ENCODE measurements around the gene MTMR12.
"Not testable (repeated sequence)": the region's sequence is repeated elsewhere in the genome, so short reads cannot be mapped to it uniquely, and the experiment has no call there.

The MTMR12 gene

GRCh38 chr5:32297181-32298058 lies 15.3 kb downstream of the MTMR12 start:
- Histone ChIP-seq H3K4me3 (ENCODE audit: insufficient read length, low read depth) (no peak overlapping the region), H3K9ac (ENCODE audit: insufficient read length, low read depth) (no peak overlapping the region), H3K4me1 (ENCODE audit: insufficient read depth, insufficient read length) (peaks cover 5% of the 10 kb centered on the region), H3K27me3 (ENCODE audit: insufficient read depth, insufficient read length) (no peaks in the 10 kb centered on the region), H3K36me3 (ENCODE audit: insufficient read depth, insufficient read length, low read length) (peaks cover 15% of the 10 kb centered on the region), H3K9me3 (ENCODE audit: insufficient read depth, low read length) (no peaks in the 10 kb centered on the region)
- no peak for TF ChIP-seq ZNF274 (IDR thresholded peaks at IDR 0.05; ENCODE audit: low read depth, low read length)
- no peak for TF ChIP-seq SUZ12 (IDR thresholded peaks at IDR 0.05; ENCODE audit: extremely low read depth, insufficient read depth, insufficient read length)
- TF ChIP-seq YY1 (IDR thresholded peaks at IDR 0.05; ENCODE audit: insufficient read depth, insufficient read length) = no peak
- DNase-seq (ENCODE audit: low read depth, low spot score) = no peak

DNA sequence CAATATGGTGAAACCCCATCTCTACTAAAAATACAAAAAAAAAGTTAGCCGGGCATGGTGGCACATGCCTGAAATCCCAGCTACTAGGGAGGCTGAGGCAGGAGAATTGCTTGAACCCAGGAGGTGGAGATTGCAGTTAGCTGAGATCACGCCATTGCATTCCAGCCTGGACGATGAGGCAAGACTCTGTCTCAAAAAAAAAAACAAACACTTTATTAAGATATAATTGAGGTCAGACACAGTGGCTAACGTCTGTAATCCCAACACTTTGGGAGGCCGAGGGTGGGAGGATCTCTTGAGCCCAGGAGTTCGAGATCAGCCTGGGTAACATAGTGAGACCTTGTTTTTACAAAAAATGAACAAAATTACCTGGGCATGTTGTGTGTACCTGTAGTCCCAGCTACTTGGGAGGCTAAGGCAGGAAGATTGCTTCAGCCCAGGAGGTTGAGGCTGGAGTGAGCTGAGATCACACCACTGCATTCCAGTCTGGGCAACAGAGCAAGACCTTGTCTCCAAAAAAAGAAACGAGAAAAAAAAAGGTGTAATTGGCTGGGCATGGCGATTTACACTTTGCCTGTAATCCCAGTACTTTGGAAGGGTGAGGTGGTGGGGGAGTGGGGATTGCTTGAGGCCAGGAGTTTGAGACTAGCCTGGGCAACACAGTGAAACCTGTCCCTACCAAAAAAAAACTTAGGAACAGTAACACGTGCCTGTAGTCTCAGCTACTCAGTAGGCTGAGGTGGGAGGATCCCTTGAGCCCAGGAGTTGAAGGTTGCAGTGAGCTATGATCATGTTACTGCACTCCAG lies 16.6 kb downstream of the MTMR12 start:
- H3K9ac ChIP-seq (ENCODE audit: insufficient read length, low read depth); H3K27me3 ChIP-seq (ENCODE audit: insufficient read depth, insufficient read length); H3K4me1 ChIP-seq (ENCODE audit: insufficient read depth, insufficient read length); H3K9me3 ChIP-seq (ENCODE audit: insufficient read depth, low read length); H3K4me3 ChIP-seq (ENCODE audit: insufficient read length, low read depth); DNase-seq (ENCODE audit: low read depth, low spot score): not testable (repeated sequence)
- peaks cover 19% of the 10 kb centered on the region for H3K36me3 ChIP-seq (ENCODE audit: insufficient read depth, insufficient read length, low read length)

- Histone ChIP-seq H3K27me3 (ENCODE audit: insufficient read depth, insufficient read length) (no peaks in the 10 kb centered on the region), H3K9ac (ENCODE audit: insufficient read length, low read depth) (no peak overlapping the region), H3K9me3 (ENCODE audit: insufficient read depth, low read length) (0 out of 2 replicates have a peak, but pooled peaks cover 9% of the 10 kb centered on the region), H3K4me1 (ENCODE audit: insufficient read depth, insufficient read length) (no peaks in the 10 kb centered on the region), H3K4me3 (ENCODE audit: insufficient read length, low read depth) (no peak overlapping the region), H3K36me3 (ENCODE audit: insufficient read depth, insufficient read length, low read length) (peaks cover 17% of the 10 kb centered on the region)
- TF ChIP-seq ZNF274 (IDR thresholded peaks at IDR 0.05; ENCODE audit: low read depth, low read length) (no peak), SUZ12 (IDR thresholded peaks at IDR 0.05; ENCODE audit: extremely low read depth, insufficient read depth, insufficient read length) (no peak), YY1 (IDR thresholded peaks at IDR 0.05; ENCODE audit: insufficient read depth, insufficient read length) (no peak)
- DNase-seq (ENCODE audit: low read depth, low spot score) = no peak
Observed at GRCh38 chr5:32291591-32291990, 21.1 kb downstream of the MTMR12 start.

- no peak for DNase-seq (ENCODE audit: low read depth, low spot score)
- no peaks in the 10 kb centered on the region for H3K4me1 ChIP-seq (ENCODE audit: insufficient read depth, insufficient read length)
- H3K9ac ChIP-seq (ENCODE audit: insufficient read length, low read depth) = no peak overlapping the region
- TF ChIP-seq YY1 (IDR thresholded peaks at IDR 0.05; ENCODE audit: insufficient read depth, insufficient read length) (no peak), SUZ12 (IDR thresholded peaks at IDR 0.05; ENCODE audit: extremely low read depth, insufficient read depth, insufficient read length) (no peak), ZNF274 (IDR thresholded peaks at IDR 0.05; ENCODE audit: low read depth, low read length) (no peak)
- peaks cover 17% of the 10 kb centered on the region for H3K36me3 ChIP-seq (ENCODE audit: insufficient read depth, insufficient read length, low read length)
- H3K4me3 ChIP-seq (ENCODE audit: insufficient read length, low read depth) = no peak overlapping the region
- H3K9me3 ChIP-seq (ENCODE audit: insufficient read depth, low read length) = 0 out of 2 replicates have a peak, but pooled peaks cover 9% of the 10 kb centered on the region
- H3K27me3 ChIP-seq (ENCODE audit: insufficient read depth, insufficient read length) = no peaks in the 10 kb centered on the region
Observed at GRCh38 chr5:32290922-32291321, 21.8 kb downstream of the MTMR12 start.

- peaks cover 17% of the 10 kb centered on the region for H3K36me3 ChIP-seq (ENCODE audit: insufficient read depth, insufficient read length, low read length)
- H3K4me3 ChIP-seq (ENCODE audit: insufficient read length, low read depth); H3K27me3 ChIP-seq (ENCODE audit: insufficient read depth, insufficient read length); DNase-seq (ENCODE audit: low read depth, low spot score); H3K9ac ChIP-seq (ENCODE audit: insufficient read length, low read depth); H3K4me1 ChIP-seq (ENCODE audit: insufficient read depth, insufficient read length); H3K9me3 ChIP-seq (ENCODE audit: insufficient read depth, low read length): not testable (repeated sequence)
Observed at GRCh38 chr5:32290501-32290900, 22.2 kb downstream of the MTMR12 start.

- peaks cover 12% of the 10 kb centered on the region for H3K36me3 ChIP-seq (ENCODE audit: insufficient read depth, insufficient read length, low read length)
- H3K9ac ChIP-seq (ENCODE audit: insufficient read length, low read depth); H3K4me3 ChIP-seq (ENCODE audit: insufficient read length, low read depth); H3K27me3 ChIP-seq (ENCODE audit: insufficient read depth, insufficient read length); H3K9me3 ChIP-seq (ENCODE audit: insufficient read depth, low read length); H3K4me1 ChIP-seq (ENCODE audit: insufficient read depth, insufficient read length); DNase-seq (ENCODE audit: low read depth, low spot score): not testable (repeated sequence)
Observed at GRCh38 chr5:32289986-32290385, 22.8 kb downstream of the MTMR12 start.

GRCh38 chr5:32288135-32288534 lies 24.6 kb downstream of the MTMR12 start:
- H3K4me3 ChIP-seq (ENCODE audit: insufficient read length, low read depth); H3K27me3 ChIP-seq (ENCODE audit: insufficient read depth, insufficient read length); H3K9me3 ChIP-seq (ENCODE audit: insufficient read depth, low read length); H3K4me1 ChIP-seq (ENCODE audit: insufficient read depth, insufficient read length); H3K9ac ChIP-seq (ENCODE audit: insufficient read length, low read depth); H3K36me3 ChIP-seq (ENCODE audit: insufficient read depth, insufficient read length, low read length); DNase-seq (ENCODE audit: low read depth, low spot score): not testable (repeated sequence)

DNA sequence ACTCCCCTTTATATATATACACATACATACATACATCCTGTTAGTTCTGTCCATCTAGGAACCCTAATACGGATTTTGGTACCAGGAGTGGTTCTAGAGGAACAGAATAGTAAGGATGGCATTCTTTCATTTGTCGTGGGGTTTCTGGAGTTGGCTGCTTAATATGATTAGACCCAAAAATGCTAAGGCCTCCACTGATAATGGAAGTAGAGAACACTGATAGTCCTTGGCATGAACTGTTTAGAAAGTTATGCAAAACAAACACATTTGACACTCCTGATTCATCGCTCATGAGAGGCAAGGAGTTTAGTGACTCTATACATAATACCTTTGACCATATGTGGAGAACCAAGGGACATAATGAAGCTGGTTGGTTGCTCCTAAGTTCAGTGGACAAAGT lies 25.2 kb downstream of the MTMR12 start:
- not testable (repeated sequence) for H3K9ac ChIP-seq (ENCODE audit: insufficient read length, low read depth); H3K4me1 ChIP-seq (ENCODE audit: insufficient read depth, insufficient read length); H3K36me3 ChIP-seq (ENCODE audit: insufficient read depth, insufficient read length, low read length); H3K4me3 ChIP-seq (ENCODE audit: insufficient read length, low read depth); H3K27me3 ChIP-seq (ENCODE audit: insufficient read depth, insufficient read length); H3K9me3 ChIP-seq (ENCODE audit: insufficient read depth, low read length); DNase-seq (ENCODE audit: low read depth, low spot score)
